Measurements from ENCODE around the gene ZNF768.

ZNF768 gene

DNA sequence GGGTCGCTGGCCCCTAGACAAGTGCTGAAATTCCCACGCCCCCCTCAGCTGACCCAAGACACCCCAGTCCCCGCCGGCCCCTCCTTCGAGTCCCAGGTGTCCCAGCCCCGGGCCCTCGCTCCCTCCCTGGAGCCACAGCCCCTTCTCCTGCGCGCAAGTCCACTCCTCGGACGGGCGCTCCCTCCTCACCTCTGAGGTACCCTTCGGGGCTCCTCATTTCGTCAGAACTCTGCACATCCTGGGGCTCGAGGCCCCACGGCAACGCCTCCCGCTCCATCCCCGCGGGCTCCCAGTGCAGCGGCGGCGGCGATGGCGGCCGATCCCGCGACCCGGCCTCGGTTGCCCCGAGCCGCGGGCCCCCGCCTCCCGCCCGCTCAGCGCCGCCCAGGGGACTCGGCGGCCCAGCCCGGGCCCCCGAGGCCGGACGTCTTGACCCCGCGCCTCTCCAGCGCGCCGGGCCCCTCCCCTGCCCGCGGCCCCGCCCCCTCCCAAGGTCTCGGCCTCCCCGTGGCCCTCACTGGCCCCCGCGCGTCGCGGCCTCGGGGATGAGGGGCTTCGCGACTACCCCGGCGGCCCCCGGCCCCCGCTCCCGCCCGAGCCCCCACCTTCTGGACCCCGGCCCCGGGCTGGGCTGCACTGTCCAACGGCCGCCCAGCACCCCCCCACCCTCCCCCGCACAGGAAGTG is at the start of gene ZNF768:
Gene ZNF768, minus strand, starts transcription at position 430 of the 686 bp plus-strand sequence. Its CDS starts 153 bp downstream, at position 277.
- DNase-seq (ENCODE audit: low read depth): no peak

GRCh38 chr16:30574678-30575077 is 48.3 kb upstream of the ZNF768 start:
- DNase-seq (ENCODE audit: low read depth): no peak

DNA sequence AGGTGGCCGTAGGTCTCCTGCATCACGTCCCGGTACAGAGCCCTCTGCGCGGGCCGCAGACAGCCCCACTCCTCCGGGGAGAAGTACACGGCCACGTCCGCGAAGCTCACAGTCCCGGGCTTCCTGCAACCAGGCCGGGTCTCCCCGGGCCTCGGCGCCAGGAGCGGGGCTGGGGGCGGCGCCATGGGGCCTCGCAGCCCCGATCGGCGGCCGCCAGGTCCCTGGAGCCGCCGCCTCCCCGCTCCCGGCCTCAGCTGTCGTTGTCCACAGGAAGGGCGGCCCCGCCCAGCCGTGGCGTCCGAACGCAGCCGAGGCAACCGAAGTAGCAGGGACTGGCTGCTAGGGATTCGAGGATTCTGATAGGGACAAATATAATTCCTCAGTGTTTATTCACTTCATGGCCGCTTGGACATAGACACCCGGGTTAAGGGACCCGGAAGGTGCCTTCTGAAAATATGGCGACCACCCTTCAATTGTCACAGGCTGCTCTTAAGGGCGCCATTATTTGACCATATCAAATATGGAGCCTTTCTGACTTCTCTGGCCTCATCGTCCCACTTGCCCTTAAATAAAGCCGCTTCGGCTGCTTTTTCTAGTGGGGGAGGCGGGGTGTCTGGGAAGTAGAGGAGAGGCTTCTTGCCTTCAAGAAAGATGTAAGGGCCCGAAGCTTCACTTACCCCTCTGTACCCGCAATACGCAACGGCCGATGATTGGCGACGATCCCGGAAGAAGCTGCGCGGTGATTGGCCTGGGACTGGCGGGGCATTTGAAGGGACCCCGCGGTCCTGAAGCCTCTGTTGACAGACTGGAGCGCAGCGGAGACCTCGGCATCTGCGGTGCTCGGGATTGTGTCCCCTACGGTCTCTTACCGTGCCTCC is 45.3 kb upstream of the ZNF768 start, which contains the start of gene ZNF688:
Gene ZNF688, minus strand, starts transcription at position 270 of the 878 bp plus-strand sequence. Its CDS starts 85 bp downstream, at position 185.
- DNase-seq (ENCODE audit: low read depth): peak; percentile 76

DNA sequence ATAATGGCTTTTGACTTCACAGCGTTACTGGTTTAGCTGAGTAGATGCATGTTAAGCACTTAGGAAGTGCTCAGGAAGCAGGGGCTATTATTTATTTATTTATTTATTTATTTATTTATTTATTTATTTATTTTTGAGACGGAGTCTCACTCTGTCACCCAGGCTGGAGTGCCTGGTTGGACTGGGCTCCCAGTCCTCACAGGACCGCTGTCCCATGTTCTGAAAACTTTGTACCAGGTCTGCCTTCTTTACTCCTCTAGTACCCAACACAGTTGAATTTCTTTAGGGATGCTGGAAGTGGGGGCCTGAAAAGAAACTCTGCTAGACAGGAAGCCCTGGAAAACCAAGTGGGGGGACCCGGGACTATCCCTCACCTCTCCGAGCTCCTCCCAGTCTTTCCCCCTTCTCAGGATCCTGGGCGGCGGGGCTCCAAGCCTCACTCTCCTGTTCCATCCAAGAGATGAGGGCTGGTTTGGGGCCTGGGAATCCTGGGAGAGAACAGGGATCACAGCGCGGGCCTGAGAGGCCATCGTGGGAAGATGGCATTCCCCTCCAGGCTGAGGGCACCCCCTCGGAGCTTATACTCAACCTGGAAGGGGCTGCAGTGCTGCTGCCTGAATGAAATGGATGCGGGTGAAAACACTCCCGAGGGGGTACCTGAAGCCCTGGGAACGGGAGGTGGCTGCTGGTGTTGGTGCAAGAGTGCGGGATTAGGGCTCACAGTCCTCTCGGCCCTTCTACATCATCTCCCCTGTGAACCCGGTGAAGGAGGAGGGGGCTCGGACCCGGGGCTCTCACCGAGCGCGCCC is 44.5 kb upstream of the ZNF768 start:
- DNase-seq (ENCODE audit: low read depth): no peak

DNA sequence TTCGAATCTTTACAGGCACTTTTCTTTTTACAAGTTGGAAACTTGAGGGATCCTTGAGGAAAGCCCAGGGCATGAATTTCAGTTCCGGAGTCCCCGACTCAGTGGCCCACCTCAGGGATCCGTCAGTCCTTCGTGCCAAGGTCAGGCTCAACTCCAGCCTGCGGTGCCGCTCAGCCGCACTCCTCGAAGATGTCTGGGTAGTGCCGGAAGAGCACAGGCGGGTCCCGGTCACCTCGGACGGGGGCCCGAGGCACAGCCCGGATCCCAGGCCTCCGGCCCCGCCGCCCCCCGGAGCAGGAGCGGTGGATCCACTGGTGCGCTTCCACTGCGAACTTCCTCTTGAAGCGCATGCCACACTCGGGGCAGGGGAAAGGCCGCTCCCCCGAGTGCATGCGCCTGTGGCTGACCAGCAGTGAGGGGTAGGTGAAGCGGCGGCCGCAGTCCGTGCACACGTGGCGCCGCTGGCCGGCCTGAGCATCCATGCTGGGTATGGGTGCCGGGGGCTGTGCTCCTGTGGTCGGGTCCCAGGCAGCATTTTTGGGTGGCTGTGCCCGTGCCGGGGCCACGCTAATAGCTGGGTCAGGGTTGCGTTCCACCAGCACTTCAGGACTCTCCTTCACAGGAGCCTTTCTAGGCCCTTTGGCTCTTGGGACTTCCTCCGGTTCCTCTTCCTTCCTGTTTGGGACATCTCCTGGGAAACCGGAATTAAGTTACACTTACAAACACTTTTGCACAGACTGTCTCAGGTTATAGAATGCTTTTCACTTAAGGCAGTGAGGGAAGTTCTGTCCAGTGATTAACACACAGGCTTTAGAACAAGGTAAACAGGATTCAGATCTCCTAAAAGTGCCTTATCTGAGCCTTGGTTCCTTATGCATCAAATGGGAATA is 43.6 kb upstream of the ZNF768 start:
- DNase-seq (ENCODE audit: low read depth): no peak

DNA sequence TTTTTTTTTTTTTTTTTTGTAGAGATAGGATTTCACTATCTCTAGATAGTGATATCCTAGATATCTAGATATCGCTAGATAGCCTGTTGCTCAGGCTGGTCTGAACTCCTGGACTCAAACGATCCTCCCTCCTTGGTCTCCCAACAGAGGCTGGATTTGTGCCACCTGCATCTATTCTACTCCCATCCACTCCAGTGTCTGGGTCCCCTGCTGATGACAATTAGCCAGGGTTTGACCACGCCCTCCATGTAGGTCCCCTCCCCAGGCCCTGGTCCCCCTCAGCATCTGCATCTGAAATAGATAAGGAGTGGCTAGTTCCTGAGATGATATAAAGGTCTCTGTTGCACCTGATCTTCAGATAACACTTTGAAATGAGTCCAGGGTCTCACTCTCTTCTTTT is 42.9 kb upstream of the ZNF768 start:
- no peak for DNase-seq (ENCODE audit: low read depth)

GRCh38 chr16:30567991-30568638 is 41.7 kb upstream of the ZNF768 start:
- DNase-seq (ENCODE audit: low read depth): no peak

GRCh38 chr16:30567160-30567990 is 41.0 kb upstream of the ZNF768 start:
- DNase-seq (ENCODE audit: low read depth): no peak

DNA sequence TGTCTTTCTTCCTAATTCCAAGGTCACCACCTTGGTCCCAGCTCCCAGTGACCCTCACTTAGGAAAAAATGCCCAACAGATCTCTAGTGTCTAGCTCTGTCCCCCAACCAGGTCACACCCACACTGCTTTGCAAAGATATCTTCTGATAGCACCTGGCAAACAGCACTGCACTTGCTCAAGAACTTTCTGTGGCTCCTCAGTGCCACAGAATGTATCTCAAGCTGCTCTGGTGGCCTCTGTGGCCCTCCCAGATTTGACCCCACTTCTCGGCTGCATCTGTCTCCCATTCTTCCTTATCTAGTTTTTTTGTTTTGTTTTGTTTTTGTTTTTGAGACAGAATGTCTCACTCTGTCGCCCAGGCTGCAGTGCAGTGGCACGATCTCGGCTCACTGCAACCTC is 40.2 kb upstream of the ZNF768 start:
- no peak for DNase-seq (ENCODE audit: low read depth)

DNA sequence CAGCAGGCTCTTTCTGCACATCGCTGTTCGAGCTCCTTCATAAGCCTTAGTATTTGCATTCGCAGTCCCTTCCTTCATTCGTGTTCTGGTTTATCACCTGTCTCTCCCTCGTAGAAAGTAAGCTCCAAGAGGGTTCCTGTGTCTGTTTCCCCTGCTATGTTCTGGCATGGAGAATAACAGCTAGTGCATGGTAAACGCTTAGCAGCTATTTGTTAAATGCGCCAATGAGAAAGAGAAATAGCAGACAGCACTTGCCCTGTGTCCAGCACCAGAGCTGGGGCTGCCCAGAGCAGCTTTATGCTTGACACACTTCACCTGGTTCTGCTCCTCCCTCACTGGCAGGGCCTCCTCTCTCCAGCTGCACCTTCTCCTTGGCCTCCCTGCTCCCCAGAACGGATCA is 39.6 kb upstream of the ZNF768 start:
- no peak for DNase-seq (ENCODE audit: low read depth)

DNA sequence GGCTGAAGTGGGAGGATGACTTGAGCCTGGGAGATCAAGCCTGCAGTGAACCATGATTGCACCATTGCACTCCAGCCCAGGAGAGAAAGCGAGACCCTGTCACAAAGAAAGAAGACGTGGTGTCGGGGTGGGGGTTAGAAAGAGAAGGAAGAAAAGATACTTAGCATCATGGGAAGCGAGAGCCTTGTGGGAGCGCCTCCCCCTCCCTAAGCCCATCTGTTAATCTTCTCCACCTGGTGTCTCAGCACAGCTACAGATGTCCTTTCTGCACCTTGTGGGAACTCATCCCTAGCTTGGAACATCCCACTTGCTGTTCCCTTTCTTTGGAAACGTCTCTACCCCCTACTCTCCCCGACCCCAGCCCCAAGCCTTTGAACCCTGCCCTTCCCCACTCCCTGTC is 39.2 kb upstream of the ZNF768 start:
- no peak for DNase-seq (ENCODE audit: low read depth)

DNA sequence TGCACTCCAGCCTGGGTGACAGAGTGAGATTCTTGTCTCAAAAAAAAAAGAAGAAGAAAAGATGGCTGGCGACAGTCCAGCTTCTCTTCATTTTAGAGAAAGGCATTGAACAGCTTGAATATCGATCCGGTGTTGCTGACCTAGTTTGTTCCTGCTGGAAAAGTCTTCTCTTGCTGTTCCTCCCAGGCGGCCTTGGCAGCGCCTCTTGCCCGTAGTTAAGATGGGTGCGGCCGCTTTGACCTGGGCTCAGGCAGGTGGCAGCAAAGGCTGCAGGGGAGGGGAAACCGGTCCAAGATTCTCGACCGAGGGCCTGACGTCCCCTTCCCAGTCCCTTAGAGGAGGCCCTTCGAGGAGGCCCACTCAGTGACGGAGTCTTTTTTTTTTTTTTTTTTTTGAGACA is 35.7 kb upstream of the ZNF768 start:
- no peak for DNase-seq (ENCODE audit: low read depth)

- no peak for DNase-seq (ENCODE audit: low read depth)
These were observed 34.9 kb upstream of the ZNF768 start for GRCh38 chr16:30561089-30561816.

DNA sequence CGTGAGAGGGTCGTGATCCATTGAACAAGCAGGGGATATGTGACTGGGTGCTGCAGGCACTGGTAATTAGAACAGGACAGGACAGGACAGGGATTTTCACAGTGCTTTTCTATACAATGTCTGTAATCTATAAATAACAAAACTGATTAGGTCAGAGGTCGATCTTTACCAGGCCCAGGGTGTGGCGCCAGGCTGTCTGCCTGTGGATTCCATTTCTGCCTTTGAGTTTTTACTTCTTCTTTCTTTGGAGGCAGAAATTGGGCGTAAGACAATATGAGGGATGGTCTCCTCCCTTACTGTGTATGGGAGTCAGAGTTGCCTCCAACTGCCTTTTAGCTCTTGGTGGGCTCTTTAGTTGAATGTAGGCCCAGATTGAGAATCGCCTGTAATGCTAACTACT is 33.3 kb upstream of the ZNF768 start:
- DNase-seq (ENCODE audit: low read depth): no peak

GRCh38 chr16:30558789-30559377 is 32.5 kb upstream of the ZNF768 start:
- no peak for DNase-seq (ENCODE audit: low read depth)

- DNase-seq (ENCODE audit: low read depth): peak; percentile 74
These were observed 31.8 kb upstream of the ZNF768 start, which contains the start of gene ZNF764 for GRCh38 chr16:30557957-30558788. ZNF764 (minus strand) TSS chr16:30558374; CDS start chr16:30558182, 192 bp downstream.

DNA sequence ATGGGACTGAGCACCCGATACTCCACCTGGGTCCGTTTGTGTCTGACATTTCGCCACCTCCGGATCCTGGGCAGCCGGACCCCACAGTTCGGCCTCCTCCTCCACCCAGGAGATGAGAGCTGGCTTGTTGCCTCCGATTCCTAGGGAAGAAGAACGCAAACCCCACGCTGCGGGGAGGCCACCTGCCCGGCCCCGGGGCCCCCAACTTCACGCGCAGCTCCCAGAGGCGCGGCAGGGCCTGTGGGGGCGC is 31.3 kb upstream of the ZNF768 start:
- no peak for DNase-seq (ENCODE audit: low read depth)

DNA sequence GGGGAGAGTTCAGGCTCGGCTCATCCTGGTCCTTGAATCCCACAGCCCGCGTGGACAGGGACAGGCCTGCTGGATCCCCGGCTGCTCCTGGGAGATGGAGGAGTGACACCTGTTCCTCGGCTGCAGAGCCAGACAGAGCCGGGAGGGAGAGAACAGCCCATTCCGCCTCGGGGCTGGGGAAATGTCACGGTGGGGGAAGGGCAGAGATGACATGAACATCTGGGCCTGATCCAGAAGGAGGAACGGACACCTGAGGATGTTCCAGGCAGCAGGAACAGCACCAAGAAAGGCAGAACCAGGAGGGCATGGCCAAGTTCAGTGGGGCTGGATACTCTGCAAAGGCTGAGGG is 29.7 kb upstream of the ZNF768 start:
- DNase-seq (ENCODE audit: low read depth): no peak

Measured in stimulated activated CD8-positive, alpha-beta memory T cell treated with anti-CD3 and anti-CD28 coated beads, Interleukin-15, amount 100 ng/mL, for 24 hours (primary cell).